CD4-positive, alpha-beta T cell treated with Interferon alpha-2 for 1 hour (primary cell): ENCODE results near the gene HEG1.
"Not testable (repeated sequence)": the region's sequence is repeated elsewhere in the genome, so short reads cannot be mapped to it uniquely, and the experiment has no call there.

ENCODE experiments used
- DNase-seq, 2 donors: peaks; one replicate each; pipeline ENCODE4 v3.0.0-alpha.2; 2020 to 2022

Gene HEG1

DNA sequence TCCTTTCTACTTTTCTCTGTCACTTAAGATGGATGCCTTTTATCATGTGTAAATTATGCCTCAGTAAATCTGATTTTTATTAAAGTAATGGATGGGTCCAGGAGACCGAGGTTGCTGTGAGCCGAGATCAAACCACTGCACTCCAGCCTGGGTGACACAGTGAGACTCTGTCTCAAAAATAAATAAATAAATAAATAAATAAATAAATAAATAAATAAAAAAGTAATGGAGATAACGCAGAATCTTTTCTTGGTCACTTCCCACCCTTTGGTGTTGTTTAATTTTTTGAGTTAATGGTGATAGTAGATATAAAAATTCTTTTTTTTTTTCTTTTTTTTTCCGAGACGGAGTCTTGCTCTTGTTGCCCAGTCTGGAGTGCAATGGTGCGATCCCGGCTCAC lies 77.2 kb downstream of the HEG1 start:
- DNase-seq = no peak

DNA sequence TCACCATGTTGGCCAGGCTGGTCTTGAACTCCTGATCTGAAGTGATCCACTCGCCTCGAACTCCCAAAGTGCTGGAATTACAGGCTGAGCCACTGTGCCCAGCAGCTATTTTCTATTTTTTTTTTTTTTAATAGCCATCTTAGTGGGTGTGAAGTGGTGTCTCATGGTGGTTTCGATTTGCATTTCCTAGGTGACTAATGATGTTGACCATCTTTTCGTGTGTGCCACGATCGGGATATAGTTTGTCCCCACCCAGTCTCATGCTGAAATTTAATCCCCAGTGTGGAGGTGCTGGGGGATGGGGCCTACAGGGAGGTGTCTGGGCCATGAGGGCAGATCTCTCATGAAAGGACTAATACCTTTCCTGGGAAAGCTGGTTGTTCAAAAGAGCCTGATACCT lies 79.4 kb downstream of the HEG1 start:
- no peak for DNase-seq

DNA sequence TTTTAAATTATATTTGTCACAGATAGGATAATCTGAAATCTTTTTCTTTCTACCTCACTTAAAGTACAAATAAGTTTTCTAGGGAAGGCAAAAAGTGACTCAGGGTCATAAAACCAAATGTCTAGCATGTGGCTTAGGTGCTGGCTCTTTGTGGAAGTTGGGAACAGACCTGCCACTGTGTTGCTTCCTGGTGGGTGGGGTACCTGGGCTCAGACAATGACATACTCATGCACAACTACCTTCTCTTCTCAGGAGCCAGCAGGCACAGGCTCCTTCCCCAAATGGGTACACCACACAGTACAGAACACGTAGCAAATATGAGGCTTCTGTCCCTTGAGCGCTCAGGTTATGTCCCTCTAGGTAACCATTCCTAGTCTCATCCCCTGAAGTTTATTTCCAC lies 81.1 kb downstream of the HEG1 start:
- DNase-seq = no peak

DNA sequence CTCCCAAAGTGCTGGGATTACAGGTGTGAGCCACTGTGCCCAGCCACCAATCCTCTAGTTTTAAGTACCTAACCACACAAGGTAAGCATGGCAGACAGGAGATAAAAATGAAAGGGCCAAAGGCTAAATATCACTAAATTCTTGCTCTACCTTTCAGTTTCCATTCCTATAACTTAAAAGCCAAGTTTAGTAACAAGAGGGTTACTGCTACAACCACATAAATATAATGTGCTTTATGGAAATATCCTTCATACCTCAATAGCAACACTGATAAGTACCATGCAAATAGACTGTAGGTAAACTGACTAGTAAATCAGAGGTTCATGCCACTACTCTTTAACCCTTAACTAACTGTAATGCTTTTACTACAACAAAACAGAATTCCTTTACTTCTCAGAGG lies 82.5 kb downstream of the HEG1 start:
- DNase-seq = no peak

DNA sequence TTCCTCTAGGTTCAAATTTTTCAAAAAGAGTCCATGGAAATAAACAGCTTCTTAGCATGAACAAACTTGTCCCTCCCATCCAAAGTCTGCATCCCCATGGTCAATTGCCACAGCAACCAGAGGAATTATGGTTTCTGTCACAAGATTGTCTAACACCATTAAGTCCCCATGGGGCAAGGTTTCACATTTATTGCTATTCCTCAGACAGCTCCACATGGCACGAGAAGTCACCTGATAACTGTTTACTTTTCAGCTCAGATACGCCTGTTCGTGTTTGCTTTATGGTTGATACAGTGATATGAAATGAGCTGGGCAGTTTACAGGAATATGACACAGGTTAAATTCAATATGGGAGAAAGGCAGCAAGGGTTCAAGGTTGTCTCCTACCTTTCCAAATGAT lies 83.3 kb downstream of the HEG1 start:
- no peak for DNase-seq

DNA sequence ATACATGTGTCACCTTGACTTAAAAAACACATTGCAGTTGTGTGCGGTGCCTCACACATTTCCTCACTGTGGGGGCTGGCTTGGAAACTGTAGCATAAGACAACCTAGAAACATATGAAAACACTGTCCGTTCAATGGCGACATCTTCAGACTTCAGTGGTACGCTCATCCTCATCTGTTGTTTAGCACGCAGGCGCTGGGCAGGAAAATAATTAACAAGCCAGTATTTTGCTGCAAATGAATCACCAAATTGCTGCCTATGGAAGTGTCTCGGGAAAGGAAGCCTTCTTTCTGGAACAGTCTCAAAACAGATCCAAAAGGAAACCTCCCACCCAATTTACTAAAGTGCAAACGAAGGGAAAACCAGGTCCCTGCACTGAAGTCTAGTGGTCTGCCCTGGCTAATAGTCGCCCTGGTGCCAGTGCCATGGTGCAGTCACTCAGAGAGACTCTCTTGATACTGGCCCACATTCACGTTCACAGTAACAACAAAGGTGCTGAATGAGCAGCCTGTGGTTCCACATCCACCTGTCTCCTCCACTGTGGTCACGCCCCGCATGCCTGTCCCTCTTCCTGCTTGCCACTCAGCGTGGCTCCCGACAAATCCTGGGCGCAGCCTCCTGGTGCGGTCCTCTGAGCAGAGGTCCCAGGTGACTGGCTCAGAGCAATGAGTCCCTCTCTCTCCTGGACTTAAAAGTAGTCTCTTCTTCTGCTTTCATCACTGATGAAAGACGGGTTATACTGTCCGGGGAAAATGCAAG lies 85.7 kb downstream of the HEG1 start:
- DNase-seq = no peak

DNA sequence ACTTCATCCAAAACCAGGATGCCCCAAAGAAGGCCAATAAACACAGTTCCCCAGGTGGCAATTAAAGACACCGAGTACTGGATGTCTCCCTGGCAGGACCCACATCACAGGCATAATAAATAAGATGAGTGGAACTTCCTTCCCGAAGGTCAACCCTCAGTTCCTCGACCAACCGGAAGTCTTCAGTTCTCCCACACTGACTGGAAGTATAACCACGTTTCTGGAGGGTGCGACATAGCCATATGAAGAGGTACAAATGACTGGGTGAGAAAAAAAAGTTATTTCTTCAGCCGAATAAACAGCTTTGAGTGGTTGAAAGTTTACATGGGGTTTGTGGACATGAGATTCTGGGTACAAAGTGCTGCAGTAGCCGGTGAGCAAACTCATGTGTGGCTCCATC lies 86.6 kb downstream of the HEG1 start:
- DNase-seq = no peak

DNA sequence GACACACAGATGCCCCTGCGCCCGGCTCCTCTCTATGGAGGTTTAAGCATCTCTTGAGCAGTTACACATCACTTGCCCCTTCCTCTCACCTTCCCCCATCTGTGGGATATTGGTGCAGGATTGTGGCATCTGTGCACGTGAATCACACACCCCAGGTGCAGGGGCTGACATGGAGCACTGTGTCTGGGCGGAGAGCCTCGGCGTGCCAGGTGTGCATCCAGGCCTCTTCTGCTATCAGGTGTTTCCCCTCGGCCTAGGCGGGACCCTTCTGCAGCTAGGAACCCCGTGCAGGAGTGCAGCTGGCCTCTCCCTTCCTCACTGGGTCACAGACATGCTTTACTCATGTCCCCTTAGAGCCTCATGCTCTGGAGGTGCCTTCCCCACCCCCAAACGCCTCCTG lies 87.8 kb downstream of the HEG1 start:
- DNase-seq = no peak

DNA sequence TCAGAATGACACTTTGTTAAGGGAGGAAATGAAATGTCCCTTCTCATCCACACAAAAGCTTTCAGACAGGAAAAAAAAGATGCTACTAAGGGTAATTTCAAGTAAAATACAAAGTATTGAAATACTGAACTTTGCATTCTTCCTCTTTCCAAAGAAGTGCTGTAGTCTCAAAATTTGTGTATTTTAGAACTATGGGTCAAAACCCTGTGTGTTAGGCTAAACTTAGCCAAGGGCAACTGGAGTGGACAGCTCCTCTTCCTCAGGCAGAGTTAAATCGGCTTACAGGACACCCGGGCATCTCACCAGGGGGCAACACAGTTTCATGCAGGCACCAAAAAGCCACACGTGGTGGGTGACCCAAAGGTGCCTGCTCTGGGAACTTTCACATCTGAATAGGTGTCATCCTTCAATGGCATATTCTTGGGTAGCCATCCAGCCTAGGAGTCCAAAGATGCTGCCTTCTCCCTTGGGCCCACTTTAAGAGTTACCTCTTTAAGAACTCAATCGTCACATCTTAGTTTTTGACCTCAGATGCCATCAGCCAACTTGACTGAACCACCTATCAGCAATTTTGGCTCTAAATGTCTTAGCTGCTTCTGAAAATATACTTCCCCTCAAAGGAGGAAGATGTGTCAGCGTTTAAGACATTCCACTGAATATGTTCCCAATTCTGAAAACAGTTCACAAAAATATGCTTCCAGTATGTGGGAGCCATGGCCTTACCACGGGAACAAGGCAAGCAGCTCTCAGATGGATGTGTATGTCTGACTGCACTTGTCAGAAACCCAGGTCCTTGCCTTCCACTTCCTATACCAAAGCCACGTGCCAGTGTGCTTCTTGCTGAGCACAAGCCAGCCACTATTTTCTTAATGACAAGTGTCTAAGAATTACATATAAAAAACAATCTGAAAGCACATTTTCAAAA lies 89.0 kb downstream of the HEG1 start:
- no peak for DNase-seq

DNA sequence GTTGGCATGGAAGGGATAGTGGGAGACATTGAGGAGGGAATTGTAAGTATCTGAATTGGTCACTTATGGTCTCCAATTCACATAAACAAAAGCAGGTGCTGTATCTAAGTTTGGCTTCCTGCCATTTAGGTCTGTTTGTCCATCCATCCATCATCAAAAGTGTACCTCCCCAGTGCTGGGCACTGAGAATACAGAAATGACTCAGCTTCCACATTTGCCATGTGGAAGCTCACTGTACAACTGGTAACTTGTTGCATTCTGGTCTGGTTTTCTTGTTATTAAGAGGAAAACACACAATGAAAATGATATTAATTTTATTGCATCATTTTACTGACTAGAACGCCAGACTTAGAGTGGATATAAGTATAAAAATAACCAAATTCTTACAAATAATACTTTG lies 90.4 kb downstream of the HEG1 start:
- no peak for DNase-seq

DNA sequence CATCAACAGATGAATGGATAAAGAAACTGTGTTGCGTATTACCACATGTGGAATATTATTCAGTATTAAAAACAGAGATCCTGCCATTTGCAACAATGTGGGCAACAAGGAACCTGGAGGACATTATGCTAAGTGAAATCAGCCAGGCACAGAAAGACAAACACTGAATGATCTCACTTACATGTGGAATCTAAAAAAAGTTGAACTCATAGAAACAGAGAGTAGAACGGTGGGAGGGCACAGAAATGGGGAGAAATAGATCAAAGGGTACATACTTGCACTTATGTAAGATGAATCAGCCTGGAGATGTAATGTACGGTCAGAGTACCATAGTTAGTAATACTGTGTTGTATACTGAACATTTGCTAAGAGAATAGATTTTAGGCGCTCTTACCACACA lies 91.4 kb downstream of the HEG1 start:
- no peak for DNase-seq

DNA sequence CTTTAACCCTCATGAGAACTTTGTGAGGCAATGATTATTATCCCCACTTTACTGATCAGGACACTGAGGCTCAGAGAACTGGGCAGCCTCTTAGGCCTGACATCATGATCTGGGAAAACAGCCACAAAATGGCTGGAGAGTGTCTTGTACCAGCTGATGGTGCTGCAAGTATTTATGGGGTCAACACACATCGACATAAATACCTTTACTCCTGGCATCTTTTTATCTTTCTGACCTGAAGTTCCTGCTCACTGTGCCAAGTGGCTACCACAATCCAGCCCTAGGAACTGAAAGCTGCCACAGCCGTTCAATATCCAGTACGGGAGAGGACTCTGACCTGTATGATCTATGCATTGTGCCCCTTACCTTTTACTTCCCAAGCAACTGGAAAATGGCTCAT lies 92.0 kb downstream of the HEG1 start:
- DNase-seq = no peak

DNA sequence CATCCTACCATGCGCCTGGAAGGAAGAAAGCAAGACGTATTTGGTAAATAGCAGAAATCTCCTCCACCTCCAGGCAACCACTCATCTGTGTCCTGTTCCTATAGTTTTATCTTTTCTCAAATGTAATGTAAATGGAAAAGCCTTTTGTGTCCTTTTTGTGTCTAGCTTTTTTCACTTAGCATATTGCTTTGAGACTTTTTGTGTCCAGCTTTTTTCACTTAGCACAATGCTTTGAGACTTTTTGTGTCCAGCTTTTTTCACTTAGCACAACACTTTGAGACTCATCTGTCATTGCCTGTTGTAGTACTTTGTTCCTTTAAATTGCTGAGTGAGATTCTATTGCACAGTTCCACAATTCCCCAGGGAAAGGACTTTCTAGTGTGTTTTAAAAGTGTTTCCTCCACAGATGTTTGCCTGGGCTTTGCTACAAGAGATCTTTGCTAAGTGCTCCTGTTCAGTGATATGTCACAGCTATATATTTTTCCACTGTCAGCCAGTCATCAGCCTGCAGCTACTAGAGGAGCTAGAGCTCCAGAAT lies 93.3 kb downstream of the HEG1 start:
- no peak for DNase-seq

DNA sequence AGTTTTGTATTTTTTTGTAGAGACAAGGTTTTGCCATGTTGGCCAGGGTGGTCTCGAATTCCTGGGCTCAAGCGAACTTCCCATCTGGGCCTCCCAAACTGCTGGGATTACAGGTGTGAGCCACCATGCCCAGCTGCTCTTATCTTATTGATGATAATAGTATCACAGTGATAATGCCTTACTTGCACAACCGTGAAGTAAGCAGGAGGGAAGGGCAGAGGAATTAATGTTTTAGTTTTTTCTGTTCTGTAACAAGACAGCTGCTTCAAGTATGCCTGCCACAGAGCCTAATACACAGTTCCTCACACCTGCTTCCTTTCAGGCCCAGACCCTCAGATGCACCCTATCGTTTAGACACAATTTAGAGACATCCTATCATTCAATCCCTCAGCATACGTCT lies 95.1 kb downstream of the HEG1 start:
- DNase-seq = no peak

DNA sequence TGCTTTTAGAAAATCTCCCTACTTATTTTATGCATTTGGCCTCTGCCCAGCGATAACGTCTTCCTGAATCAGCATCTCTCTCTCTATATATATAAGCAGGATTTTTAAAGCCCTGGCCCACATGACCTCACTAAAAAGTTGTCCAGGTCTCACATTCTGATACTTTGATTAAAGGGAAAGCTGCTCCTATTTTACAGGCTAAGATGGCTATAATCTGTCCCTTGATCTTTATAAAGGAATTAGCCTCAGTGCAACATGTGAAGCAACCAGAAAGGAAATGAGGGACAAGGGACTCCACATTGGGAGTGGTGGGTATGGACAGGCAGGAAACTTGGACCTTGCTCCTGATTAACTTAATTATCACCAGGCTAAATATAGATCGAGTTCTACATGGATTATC lies 95.7 kb downstream of the HEG1 start:
- DNase-seq = no peak

DNA sequence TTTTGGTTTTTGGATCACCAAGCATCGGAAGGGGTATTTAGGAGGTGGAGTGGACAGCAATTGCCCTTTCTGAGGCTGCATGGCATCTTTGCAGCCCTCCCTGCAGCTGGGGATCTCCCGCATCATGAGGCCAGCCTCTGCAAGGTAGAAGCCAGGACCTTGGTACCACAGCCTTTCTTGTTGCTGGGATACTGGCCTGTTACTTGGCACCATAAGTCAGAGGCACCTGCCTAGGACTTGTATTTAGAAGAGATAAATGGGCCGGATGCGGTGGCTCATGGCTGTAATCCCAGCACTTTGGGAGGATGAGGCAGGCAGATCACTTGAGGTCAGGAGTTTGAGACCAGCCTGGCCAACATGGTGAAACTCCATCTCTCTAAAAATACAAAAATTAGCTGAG lies 97.8 kb downstream of the HEG1 start:
- not testable (repeated sequence) for DNase-seq

DNA sequence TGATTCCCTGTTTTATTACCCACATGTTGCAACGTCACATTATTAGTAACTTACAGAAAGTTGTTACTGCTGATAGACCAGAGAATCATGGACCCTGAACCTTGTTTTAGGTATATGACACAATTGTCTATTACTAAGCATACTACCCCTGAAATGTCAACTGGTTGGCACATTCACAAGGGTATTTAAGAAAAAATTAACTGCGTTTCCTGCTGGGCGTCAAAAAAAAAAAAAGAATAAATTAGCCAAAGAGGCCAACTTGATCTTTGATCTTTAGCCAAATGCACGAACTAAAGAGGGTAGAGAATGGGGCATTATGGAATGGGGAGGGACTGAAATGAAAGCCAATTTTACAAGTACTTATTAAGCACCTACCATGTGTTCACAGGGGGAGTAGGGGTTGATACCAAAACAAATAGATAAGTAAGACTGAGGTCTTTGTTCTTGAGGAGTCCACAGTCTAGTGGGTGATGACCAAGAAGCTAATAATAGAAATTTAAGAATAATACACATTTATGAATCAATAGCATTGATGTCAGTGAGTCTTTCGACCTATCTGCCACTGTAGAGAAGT lies 103.4 kb downstream of the HEG1 start:
- DNase-seq = no peak

DNA sequence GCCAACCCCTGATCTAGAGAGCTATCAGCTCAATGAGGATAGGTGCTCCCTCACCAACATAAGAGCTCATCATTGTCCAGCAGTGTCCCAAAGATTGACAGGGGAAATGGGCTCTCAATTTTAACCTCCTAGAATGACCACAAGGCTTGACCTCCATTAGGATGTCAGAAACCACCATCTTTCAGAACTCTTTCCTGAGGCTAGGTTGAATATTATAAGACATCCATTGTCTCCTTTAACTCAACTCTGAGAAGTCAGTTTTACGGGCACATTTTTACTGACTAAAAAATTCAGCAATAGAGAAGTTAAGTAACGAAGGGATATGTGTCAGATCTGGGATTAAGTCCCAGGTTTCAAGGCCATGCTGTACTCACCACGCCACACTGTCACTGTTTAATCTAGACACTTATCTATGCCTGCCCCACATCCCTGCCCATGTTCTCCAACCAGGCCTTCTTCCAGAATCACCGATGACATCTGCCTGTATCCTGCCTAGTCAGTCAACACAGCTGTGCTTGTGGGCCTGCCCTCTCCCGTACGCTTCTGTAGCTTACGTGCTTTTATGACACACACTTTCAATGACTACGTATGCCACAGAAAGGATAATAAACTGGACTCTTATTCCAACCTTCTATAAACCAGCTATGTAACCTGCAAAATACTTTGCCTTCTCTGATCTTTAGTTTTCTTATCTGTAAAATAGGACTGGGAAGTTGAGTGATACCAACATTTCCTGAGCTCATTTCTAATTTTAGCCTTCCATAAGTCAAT lies 104.1 kb downstream of the HEG1 start:
- no peak for DNase-seq

DNA sequence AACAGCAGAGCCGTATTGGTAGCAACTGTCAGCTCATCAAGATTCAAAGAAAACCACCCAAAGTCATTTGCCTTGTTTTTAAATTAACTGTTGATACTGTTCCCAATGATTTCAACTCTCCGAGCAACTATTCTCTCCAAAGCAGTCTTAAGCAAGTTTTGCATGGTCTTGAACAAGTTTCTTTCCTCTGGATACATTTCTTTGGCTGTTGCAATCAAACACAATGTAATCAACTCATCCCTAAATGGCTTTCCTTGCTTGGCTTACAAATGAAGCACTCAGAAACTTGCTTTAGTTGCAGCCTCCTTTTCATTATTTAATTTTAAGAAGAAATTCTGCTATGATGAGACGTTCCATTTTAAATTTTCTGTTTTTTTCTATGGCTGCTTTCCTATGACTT lies 105.8 kb downstream of the HEG1 start:
- no peak for DNase-seq

DNA sequence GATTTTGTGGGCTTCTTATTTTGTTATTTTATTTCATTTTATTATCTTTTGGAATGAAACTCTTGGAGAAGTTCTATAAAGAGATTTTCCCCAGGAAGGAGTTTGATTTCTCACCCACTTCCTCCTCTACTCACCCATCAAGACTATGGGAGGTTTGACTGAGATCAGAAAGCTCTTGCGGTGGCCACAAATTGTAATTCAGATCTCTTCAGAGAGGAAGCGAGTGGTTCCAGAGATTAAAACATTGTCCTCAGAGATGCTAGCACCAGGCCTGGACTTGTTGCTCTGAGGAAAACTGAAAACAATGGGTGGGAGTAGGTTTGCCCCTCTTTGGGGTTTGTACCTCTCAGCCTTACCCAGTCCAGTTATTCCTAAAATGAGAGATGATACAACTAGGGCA lies 113.2 kb downstream of the HEG1 start:
- no peak for DNase-seq

DNA sequence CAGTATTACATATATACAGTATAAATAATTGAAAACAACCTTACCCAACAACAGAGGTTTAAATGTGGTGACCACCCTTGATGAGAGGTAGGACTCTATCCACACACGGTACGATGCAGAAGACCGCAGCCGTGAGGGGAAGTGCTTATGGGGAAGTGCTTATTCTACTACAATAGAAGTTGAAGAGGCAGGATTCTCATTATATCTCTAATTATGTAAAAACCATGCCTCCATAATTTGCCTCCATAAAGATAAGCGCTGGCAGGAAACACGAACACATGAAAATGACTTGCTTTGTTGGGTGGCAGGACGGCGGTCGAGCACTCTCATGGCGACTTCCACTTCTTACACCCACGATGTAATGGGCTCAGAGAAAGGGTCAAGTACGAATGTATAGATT lies 114.0 kb downstream of the HEG1 start:
- DNase-seq = no peak

DNA sequence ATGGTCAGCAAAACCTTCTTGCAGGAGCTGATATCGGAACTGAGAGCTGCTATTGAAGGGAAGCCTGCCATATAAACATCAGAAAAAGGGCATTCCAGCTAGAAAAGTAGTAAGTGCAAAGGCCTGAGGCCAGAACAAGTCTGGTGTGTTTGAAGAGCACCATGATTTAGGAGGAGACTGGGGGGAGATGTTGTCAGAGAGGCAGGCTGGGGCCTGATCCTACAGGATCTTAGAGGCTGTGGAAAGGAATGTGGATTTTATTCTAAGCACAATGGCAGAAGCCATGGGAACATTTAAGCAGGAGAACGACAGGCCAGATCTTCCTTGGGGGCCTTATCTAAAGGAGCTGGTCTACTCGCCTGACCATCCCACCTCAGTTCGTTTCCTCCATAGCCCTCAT lies 116.1 kb downstream of the HEG1 start:
- no peak for DNase-seq

DNA sequence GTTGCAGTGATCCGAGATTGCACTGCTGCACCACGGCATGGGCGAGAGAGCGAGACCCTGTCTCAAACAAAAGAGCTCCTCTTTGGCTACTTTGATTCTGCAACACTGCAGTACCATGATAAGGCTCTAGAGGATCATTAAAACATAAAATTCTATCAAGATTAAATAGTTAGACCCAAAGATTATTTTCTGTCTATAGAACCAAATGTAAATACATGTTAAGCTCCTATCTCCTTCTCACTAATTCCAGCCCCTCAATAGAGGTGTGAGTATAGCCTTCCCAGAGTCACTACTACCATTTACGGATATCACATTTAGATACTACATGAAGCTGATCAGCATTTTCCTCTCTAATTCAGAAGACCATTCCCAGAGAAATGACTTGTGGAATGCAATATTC lies 116.9 kb downstream of the HEG1 start:
- DNase-seq = no peak
